Fibroblast of villous mesenchyme (primary cell): ENCODE results near the gene KRT13. TPM values are rescaled to one million over a fixed set of nuclear protein-coding genes. Genes with fewer than 3 reads are reported as not detected.
A peak's percentile ranks its signal among the peaks of the same experiment; 100 is the strongest.

Experiments used
- DNase-seq: peaks from one replicate; pipeline ENCODE4 v3.0.0-alpha.2; 2010; ENCODE audit warnings: low read depth
- H3K4me3 ChIP-seq: 2 replicates; pipeline ENCODE4 v1.5.1; 2011; ENCODE audit warnings: low read depth, mild to moderate bottlenecking, low read length
- CTCF ChIP-seq: IDR thresholded peaks from 2 replicates; pipeline ENCODE4 v1.5.1; 2012; ENCODE audit warnings: low read depth, mild to moderate bottlenecking, low read length; ENCODE audit not compliant: insufficient read depth
- total RNA-seq: library from RNA; depleted of rRNA; stranded (reverse); fragments of >200 nt; gene quantifications from 2 replicates; pipeline ENCODE4 v1.2.3, GENCODE V29; 2012

The KRT13 gene
- total RNA-seq, 1 donor: not detected

GRCh38 chr17:41524261-41524660 is 18.8 kb upstream of the KRT13 start:
- no peak for DNase-seq
- no peak for TF ChIP-seq CTCF
- no peak overlapping the region for H3K4me3 ChIP-seq

- no peak for TF ChIP-seq CTCF
- no peak for DNase-seq
- no peak overlapping the region for H3K4me3 ChIP-seq
Measured at GRCh38 chr17:41523787-41524186, 18.4 kb upstream of the KRT13 start.

GRCh38 chr17:41523225-41523593 is 17.8 kb upstream of the KRT13 start:
- H3K4me3 ChIP-seq: no peak overlapping the region
- TF ChIP-seq CTCF: no peak
- no peak for DNase-seq

- DNase-seq: no peak
- TF ChIP-seq CTCF: no peak
- no peak overlapping the region for H3K4me3 ChIP-seq
Measured at GRCh38 chr17:41522301-41523224, 17.2 kb upstream of the KRT13 start.

GRCh38 chr17:41521574-41522261 is 16.3 kb upstream of the KRT13 start:
- no peak for TF ChIP-seq CTCF
- peak; percentile 53 for DNase-seq
- H3K4me3 ChIP-seq: no peak overlapping the region

GRCh38 chr17:41520821-41521521 is 15.6 kb upstream of the KRT13 start:
- no peak overlapping the region for H3K4me3 ChIP-seq
- DNase-seq: no peak
- no peak for TF ChIP-seq CTCF
